ENCODE measurements around the gene ELFN2. TPM values are rescaled to one million over a fixed set of nuclear protein-coding genes. Genes with fewer than 3 reads are reported as not detected.

ELFN2 gene
- total and polyA plus RNA-seq, 2 donors (not counting 3 experiments of a cell fraction or from before 2014, with no cell fraction given), result 0.41 to 1.3 TPM

DNA sequence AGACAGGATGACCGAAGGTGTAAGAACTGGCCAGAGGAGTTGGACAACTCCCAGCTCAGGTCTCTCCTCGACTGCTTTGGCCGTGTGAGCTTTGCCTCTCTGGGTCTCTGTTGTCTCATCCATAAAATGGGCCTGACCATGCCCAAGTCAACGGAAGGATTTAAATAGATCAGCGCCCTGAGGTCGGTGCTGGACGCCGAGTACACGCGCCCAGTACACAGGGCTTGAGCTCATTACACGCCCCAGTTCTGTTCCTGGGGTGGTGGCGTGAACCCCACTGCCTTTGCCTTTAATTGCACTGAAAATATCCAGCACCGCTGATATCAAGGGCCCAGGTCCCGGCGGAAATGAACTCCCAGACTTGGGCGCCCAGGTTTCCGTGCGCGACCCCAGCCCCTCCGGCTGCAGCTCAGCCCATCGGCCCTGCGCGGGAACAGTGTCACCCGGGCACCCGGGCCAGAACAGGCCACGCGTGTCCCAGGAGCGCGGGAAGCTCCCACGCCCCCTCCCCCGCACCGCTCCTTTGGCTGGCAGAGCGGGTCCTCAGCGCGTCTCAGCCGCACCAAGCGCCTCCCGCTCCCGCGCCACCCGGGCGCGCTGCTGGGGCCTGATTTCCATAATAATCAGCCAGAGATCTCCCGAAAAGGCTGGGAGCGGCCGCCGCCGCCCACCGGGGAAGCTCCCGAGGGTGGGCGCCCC is 102.8 kb downstream of the ELFN2 start:
- dilution Hi-C loops (cut with MboI; ENCODE audit: extremely low pct_ligation_motif_present, low sequenced_read_pairs), result no loop called here
- H2AFZ ChIP-seq (ENCODE audit: low read depth, low read length), result no peak overlapping the region
- ChIA-PET CTCF (interaction anchor here (0.6 to 2.8 kb wide), 9 partner anchors 7 to 131 kb away, joined by 3 to 25 read pairs (median 3); no protein-coding TSS in a partner anchor), POLR2A (no interaction called here)
- H3K9me3 ChIP-seq (replicated peaks; ENCODE audit: control insufficient read depth, insufficient read depth, low read length), result no peaks in the 10 kb centered on the region
- no peaks in the 10 kb centered on the region for H3K79me2 ChIP-seq (ENCODE audit: control insufficient read depth, insufficient read depth, low read length)
- no peaks in the 10 kb centered on the region for H3K9me1 ChIP-seq (replicated peaks; ENCODE audit: control insufficient read depth, extremely low read depth, insufficient read depth, low read length)
- H4K20me1 ChIP-seq (replicated peaks; ENCODE audit: control insufficient read depth, extremely low read depth, insufficient read depth, low read length), result no peaks in the 10 kb centered on the region
- no TSS peak for BruUV-seq (replicated peaks)
- DNase-seq (ENCODE audit: low read depth, low spot score) (no peak), FAIRE-seq (no peak)
- peaks cover 29% of the 10 kb centered on the region for H3K4me1 ChIP-seq (ENCODE audit: control insufficient read depth, extremely low read depth, insufficient read depth, low read length)
- H3K27ac ChIP-seq (ENCODE audit: insufficient read depth, low read depth, low read length), result no peak overlapping the region
- no peak overlapping the region for H3K4me3 ChIP-seq (replicated peaks in 1 of 3; ENCODE audit: insufficient read depth in 1 of 3, low read depth in 1 of 3, low read length in 3 of 3)
- H3K4me2 ChIP-seq (ENCODE audit: insufficient read depth, low read length), result no peak overlapping the region
- H3K9ac ChIP-seq (replicated peaks; ENCODE audit: extremely low read depth, insufficient read depth, low read length), result no peak overlapping the region
- intact Hi-C loops (cut with micrococcal nuclease), result no loop called here
- no peak for TF ChIP-seq MYC (IDR thresholded peaks at IDR 0.05; ENCODE audit: low read depth, low read length)
- TF ChIP-seq POLR2AphosphoS5 (IDR thresholded peaks at IDR 0.05; ENCODE audit: insufficient read depth, low read depth, low read length), result no peak
- TF ChIP-seq EZH2 (IDR thresholded peaks at IDR 0.05; ENCODE audit: borderline replicate concordance, low read depth, low read length, severe bottlenecking), result no peak
- TF ChIP-seq POLR2A (IDR thresholded peaks at IDR 0.05; ENCODE audit: low read depth, low read length), result no peak
- TF ChIP-seq FOS (IDR thresholded peaks at IDR 0.05; ENCODE audit: borderline replicate concordance, insufficient read depth, low read length), result no peak
- no peak for TF ChIP-seq JUN (IDR thresholded peaks at IDR 0.05; ENCODE audit: borderline replicate concordance, insufficient read depth, insufficient read length, low read depth)
- TF ChIP-seq, protein P1, sequence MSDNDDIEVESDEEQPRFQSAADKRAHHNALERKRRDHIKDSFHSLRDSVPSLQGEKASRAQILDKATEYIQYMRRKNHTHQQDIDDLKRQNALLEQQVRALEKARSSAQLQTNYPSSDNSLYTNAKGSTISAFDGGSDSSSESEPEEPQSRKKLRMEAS (IDR thresholded peaks at IDR 0.05; ENCODE audit: insufficient read depth, insufficient read length), result no peak
- no peak for TF ChIP-seq CTCF (IDR thresholded peaks at IDR 0.05; ENCODE audit: extremely low read depth in 1 of 2, insufficient read depth in 1 of 2, low read depth in 1 of 2, low read length in 2 of 2)
- TF ChIP-seq GATA2 (IDR thresholded peaks at IDR 0.05; ENCODE audit: insufficient read depth, insufficient read length, low read depth, low read length), result no peak
- H3K36me3 ChIP-seq (ENCODE audit: control insufficient read depth in 2 of 2, extremely low read depth in 1 of 2, insufficient read depth in 2 of 2, low read length in 2 of 2), result no peaks in the 10 kb centered on the region
- H3K27me3 ChIP-seq (ENCODE audit: control insufficient read depth in 2 of 2, insufficient read depth in 2 of 2, low read length in 2 of 2), result peaks cover 0 to 5% of the 10 kb centered on the region in 2 experiments

All from endothelial cell of umbilical vein (primary cell).